Activated CD4-positive, alpha-beta memory T cell treated with anti-CD3 and anti-CD28 coated beads, Interleukin-2, amount 10 ng/mL, durations not matched to agents 7 days and 5 days (primary cell): ENCODE results near the gene RNF130. TPM values are rescaled to one million over a fixed set of nuclear protein-coding genes. Genes with fewer than 3 reads are reported as not detected.
"Not testable (repeated sequence)": the region's sequence is repeated elsewhere in the genome, so short reads cannot be mapped to it uniquely, and the experiment has no call there.

Source experiments
- CTCF ChIA-PET: fragments of 350-600 bp; sonication (Branson Sonifier 250); formaldehyde crosslinking; loops from one replicate; lab custom pipeline; 2021; ENCODE audit warnings: antibody characterized with exemption, inconsistent platforms; lab: Charles Lee
- POLR2A ChIA-PET: fragments of 350-600 bp; sonication (Branson Sonifier 250); formaldehyde crosslinking; loops from one replicate; lab custom pipeline; 2021; ENCODE audit warnings: antibody characterized with exemption; lab: Charles Lee
- DNase-seq: peaks from one replicate; pipeline ENCODE4 v3.0.0-alpha.2; 2020
- H3K27ac Mint-ChIP-seq: one replicate; pipeline ENCODE4 v1.8.0; 2021; ENCODE audit warnings: mild to moderate bottlenecking, mixed read lengths
- H3K27me3 Mint-ChIP-seq: one replicate; pipeline ENCODE4 v1.8.0; 2021; ENCODE audit warnings: mixed read lengths
- H3K36me3 Mint-ChIP-seq: one replicate; pipeline ENCODE4 v1.8.0; 2021; ENCODE audit warnings: low read depth, mixed read lengths
- H3K4me1 Mint-ChIP-seq: one replicate; pipeline ENCODE4 v1.8.0; 2021; ENCODE audit warnings: mixed read lengths
- H3K4me3 Mint-ChIP-seq: one replicate; pipeline ENCODE4 v1.8.0; 2021; ENCODE audit warnings: mild to moderate bottlenecking, mixed read lengths
- H3K9me3 Mint-ChIP-seq: one replicate; pipeline ENCODE4 v1.8.0; 2021; ENCODE audit warnings: mixed read lengths
- total RNA-seq, 2 experiments: library from RNA; stranded (reverse); gene quantifications; one replicate each; pipeline ENCODE4 v1.2.3, GENCODE V29; 2021

The RNF130 gene
- total RNA-seq, 2 experiments from 2014 or later, result 2.9 to 3.4 TPM

GRCh38 chr5:180001742-180002141, 69.8 kb downstream of the RNF130 start:
- Mint-ChIP-seq H3K36me3 (no peaks in the 10 kb centered on the region), H3K27ac (no peak overlapping the region), H3K4me3 (no peak overlapping the region), H3K9me3 (no peaks in the 10 kb centered on the region), H3K4me1 (peaks cover 12% of the 10 kb centered on the region), H3K27me3 (no peaks in the 10 kb centered on the region)
- POLR2A ChIA-PET, result interaction anchor here (1.0 kb wide), 1 partner anchor 1240 kb away, joined by 3 read pairs; no protein-coding TSS in a partner anchor
- no peak for DNase-seq
- CTCF ChIA-PET, result interaction anchor here (0.8 kb wide), 1 partner anchor 27 kb away, joined by 3 read pairs; no protein-coding TSS in a partner anchor

- POLR2A ChIA-PET, result interaction anchor here (1.0 kb wide), 1 partner anchor 1240 kb away, joined by 3 read pairs; no protein-coding TSS in a partner anchor
- Mint-ChIP-seq H3K27me3 (no peaks in the 10 kb centered on the region), H3K27ac (no peak overlapping the region), H3K9me3 (no peaks in the 10 kb centered on the region), H3K4me1 (peaks cover 6% of the 10 kb centered on the region), H3K36me3 (no peaks in the 10 kb centered on the region), H3K4me3 (no peak overlapping the region)
- DNase-seq, result no peak
- CTCF ChIA-PET, result interaction anchor here (0.8 kb wide), 1 partner anchor 26 kb away, joined by 3 read pairs; no protein-coding TSS in a partner anchor
Measured at GRCh38 chr5:180001136-180001535, 70.4 kb downstream of the RNF130 start.

- no peak for DNase-seq
- ChIA-PET POLR2A (no interaction called here), CTCF (no interaction called here)
- Mint-ChIP-seq H3K27me3 (no peaks in the 10 kb centered on the region), H3K27ac (no peak overlapping the region), H3K36me3 (no peaks in the 10 kb centered on the region), H3K9me3 (peaks cover 2% of the 10 kb centered on the region), H3K4me1 (no peaks in the 10 kb centered on the region), H3K4me3 (no peak overlapping the region)
Measured at GRCh38 chr5:179998485-179998884, 73.1 kb downstream of the RNF130 start.

- Mint-ChIP-seq H3K36me3 (no peaks in the 10 kb centered on the region), H3K4me1 (no peaks in the 10 kb centered on the region), H3K27me3 (no peaks in the 10 kb centered on the region), H3K27ac (no peak overlapping the region), H3K9me3 (peaks cover 4% of the 10 kb centered on the region), H3K4me3 (no peak overlapping the region)
- POLR2A ChIA-PET, result no interaction called here
- no peak for DNase-seq
- CTCF ChIA-PET, result no interaction called here
Measured at GRCh38 chr5:179994583-179995323, 76.8 kb downstream of the RNF130 start.

DNA sequence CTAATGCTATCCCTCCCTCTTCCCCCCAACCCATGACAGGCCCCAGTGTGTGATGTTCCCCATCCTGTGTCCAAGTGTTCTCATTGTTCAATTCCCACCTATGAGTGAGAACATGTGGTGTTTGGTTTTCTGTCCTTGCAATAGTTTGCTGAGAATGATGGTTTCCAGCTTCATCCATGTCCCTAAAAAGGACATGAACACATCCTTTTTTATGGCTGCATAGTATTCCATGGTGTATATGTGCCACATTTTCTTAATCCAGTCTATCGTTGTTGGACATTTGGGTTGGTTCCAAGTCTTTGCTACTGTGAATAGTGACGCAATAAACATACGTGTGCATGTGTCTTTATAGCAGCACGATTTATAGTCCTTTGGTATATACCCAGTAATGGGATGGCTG, 78.7 kb downstream of the RNF130 start:
- H3K27me3 Mint-ChIP-seq, H3K4me3 Mint-ChIP-seq, H3K36me3 Mint-ChIP-seq, H3K9me3 Mint-ChIP-seq, POLR2A ChIA-PET, DNase-seq, H3K27ac Mint-ChIP-seq, CTCF ChIA-PET, H3K4me1 Mint-ChIP-seq: not testable (repeated sequence)

GRCh38 chr5:179991106-179991505, 80.5 kb downstream of the RNF130 start:
- H3K36me3 Mint-ChIP-seq, result no peaks in the 10 kb centered on the region
- no peak for DNase-seq
- no peak overlapping the region for H3K27ac Mint-ChIP-seq
- peaks cover 4% of the 10 kb centered on the region for H3K9me3 Mint-ChIP-seq
- CTCF ChIA-PET, result no interaction called here
- no peaks in the 10 kb centered on the region for H3K4me1 Mint-ChIP-seq
- H3K27me3 Mint-ChIP-seq, result no peaks in the 10 kb centered on the region
- POLR2A ChIA-PET, result no interaction called here
- H3K4me3 Mint-ChIP-seq, result no peak overlapping the region

- H3K4me3 Mint-ChIP-seq, POLR2A ChIA-PET, H3K27ac Mint-ChIP-seq, H3K27me3 Mint-ChIP-seq, H3K9me3 Mint-ChIP-seq, DNase-seq, H3K4me1 Mint-ChIP-seq, H3K36me3 Mint-ChIP-seq, CTCF ChIA-PET: not testable (repeated sequence)
Measured at GRCh38 chr5:179990525-179990924, 81.0 kb downstream of the RNF130 start.

- peaks cover 2% of the 10 kb centered on the region for H3K9me3 Mint-ChIP-seq
- CTCF ChIA-PET, result no interaction called here
- H3K4me1 Mint-ChIP-seq, result no peaks in the 10 kb centered on the region
- H3K27ac Mint-ChIP-seq, result no peak overlapping the region
- no peak for DNase-seq
- H3K4me3 Mint-ChIP-seq, result no peak overlapping the region
- POLR2A ChIA-PET, result no interaction called here
- H3K27me3 Mint-ChIP-seq, result no peaks in the 10 kb centered on the region
- no peaks in the 10 kb centered on the region for H3K36me3 Mint-ChIP-seq
Measured at GRCh38 chr5:179986328-179986727, 85.2 kb downstream of the RNF130 start.

- H3K27ac Mint-ChIP-seq, result no peak overlapping the region
- no peaks in the 10 kb centered on the region for H3K27me3 Mint-ChIP-seq
- no peaks in the 10 kb centered on the region for H3K36me3 Mint-ChIP-seq
- DNase-seq, result no peak
- ChIA-PET POLR2A (no interaction called here), CTCF (no interaction called here)
- H3K4me3 Mint-ChIP-seq, result no peak overlapping the region
- no peaks in the 10 kb centered on the region for H3K9me3 Mint-ChIP-seq
- no peaks in the 10 kb centered on the region for H3K4me1 Mint-ChIP-seq
Measured at GRCh38 chr5:179981636-179982035, 89.9 kb downstream of the RNF130 start.

- no peak overlapping the region for H3K27ac Mint-ChIP-seq
- H3K9me3 Mint-ChIP-seq, result no peaks in the 10 kb centered on the region
- DNase-seq, result no peak
- no peaks in the 10 kb centered on the region for H3K27me3 Mint-ChIP-seq
- ChIA-PET CTCF (no interaction called here), POLR2A (no interaction called here)
- H3K36me3 Mint-ChIP-seq, result no peaks in the 10 kb centered on the region
- no peak overlapping the region for H3K4me3 Mint-ChIP-seq
- H3K4me1 Mint-ChIP-seq, result no peaks in the 10 kb centered on the region
Measured at GRCh38 chr5:179980767-179981166, 90.8 kb downstream of the RNF130 start.

DNA sequence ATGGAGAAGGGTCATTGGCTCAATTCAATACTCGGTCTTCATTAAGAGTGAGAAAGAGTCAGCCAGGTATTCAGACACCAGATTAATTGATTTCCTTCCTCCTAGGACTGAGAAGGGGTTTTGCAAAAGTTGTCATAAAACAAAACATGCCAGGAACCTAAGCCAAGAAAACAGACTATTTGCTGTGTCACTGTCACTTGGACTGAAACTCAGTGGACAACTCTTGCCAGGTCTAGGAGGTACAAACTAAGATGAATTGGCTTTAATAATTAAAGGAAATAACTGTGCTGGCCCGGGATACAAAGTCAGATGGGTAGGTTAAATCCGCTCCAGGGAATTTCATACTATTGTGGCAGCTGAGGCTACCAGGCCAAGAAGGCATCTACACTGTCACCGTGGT, 92.8 kb downstream of the RNF130 start:
- no peaks in the 10 kb centered on the region for H3K36me3 Mint-ChIP-seq
- H3K27ac Mint-ChIP-seq, result no peak overlapping the region
- H3K9me3 Mint-ChIP-seq, result no peaks in the 10 kb centered on the region
- DNase-seq, result no peak
- H3K27me3 Mint-ChIP-seq, result no peaks in the 10 kb centered on the region
- no peaks in the 10 kb centered on the region for H3K4me1 Mint-ChIP-seq
- CTCF ChIA-PET, result no interaction called here
- H3K4me3 Mint-ChIP-seq, result no peak overlapping the region
- POLR2A ChIA-PET, result no interaction called here

DNA sequence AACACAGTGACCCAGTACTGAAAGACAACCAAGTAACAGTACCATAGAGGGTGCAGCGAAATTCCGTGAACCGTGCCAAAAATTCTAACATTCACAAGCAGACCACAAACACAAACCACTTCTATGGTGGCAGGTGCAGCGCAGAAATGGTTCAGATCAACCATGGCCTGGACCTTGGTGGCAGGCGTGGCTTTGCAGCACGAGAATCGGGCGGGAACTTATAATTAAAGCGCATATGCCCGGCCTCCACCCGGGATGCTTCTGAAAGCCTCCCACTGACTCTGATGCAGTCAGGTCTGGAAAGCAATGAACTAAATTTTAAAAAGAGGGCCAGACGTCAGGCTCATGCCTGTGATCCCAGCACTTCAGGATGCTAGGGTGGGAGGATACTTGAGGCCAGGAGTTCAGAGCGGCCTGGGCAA, 95.8 kb downstream of the RNF130 start:
- H3K27ac Mint-ChIP-seq, result no peak overlapping the region
- no peaks in the 10 kb centered on the region for H3K36me3 Mint-ChIP-seq
- H3K4me1 Mint-ChIP-seq, result no peaks in the 10 kb centered on the region
- H3K9me3 Mint-ChIP-seq, result no peaks in the 10 kb centered on the region
- H3K4me3 Mint-ChIP-seq, result no peak overlapping the region
- no peaks in the 10 kb centered on the region for H3K27me3 Mint-ChIP-seq
- DNase-seq, result no peak
- CTCF ChIA-PET, result interaction anchor here (1.0 to 1.3 kb wide), 3 partner anchors 26 to 174 kb away, joined by 3 to 5 read pairs (median 3); no protein-coding TSS in a partner anchor
- POLR2A ChIA-PET, result no interaction called here

DNA sequence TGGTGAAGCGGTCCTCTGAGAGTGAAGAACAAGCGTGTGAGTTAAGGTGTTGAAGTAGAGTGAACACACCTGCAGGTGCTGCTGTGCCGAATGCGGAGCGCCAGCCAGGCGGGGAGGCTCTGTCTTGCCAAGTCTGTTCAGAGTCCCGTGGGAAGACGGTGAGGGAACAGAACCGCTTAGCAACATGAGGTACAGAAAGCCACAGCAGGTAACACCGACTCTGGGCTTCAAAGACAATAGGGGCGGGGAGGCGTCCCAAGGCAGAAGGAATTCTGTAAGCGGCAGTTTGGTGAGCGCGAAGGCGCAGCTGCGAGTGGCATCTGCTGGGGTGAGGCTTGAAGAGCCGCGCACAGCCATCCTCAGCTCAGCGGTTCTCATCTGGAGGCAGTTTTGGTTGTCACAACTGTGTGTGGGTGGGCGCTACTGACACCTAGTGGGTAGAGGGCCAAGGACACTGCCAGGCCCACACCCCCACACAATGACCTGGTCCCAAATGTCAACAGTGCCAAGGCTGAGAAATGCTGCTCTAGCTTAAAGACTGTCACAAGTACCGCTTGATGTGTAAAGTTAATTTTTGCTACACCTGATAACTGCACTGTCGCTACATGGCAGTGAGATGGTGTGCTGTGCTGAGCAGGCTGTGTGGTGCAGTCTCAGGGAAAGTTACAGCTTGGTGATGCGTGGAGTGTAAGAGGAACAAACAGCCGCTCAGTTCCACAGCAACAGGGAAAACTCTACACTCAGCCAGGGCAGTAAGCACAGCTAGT, 96.4 kb downstream of the RNF130 start:
- Mint-ChIP-seq H3K9me3 (no peaks in the 10 kb centered on the region), H3K27ac (no peak overlapping the region), H3K4me1 (no peaks in the 10 kb centered on the region), H3K27me3 (no peaks in the 10 kb centered on the region), H3K4me3 (no peak overlapping the region), H3K36me3 (no peaks in the 10 kb centered on the region)
- POLR2A ChIA-PET, result no interaction called here
- CTCF ChIA-PET, result interaction anchor here (1.0 to 1.3 kb wide), 3 partner anchors 26 to 173 kb away, joined by 3 to 5 read pairs (median 3); no protein-coding TSS in a partner anchor
- DNase-seq, result peak; percentile 41
